Endodermal cell (in vitro differentiated cells): ENCODE results near the gene SCD5. TPM values are rescaled to one million over a fixed set of nuclear protein-coding genes. Genes with fewer than 3 reads are reported as not detected.

Experiments used
- DNase-seq: peaks from one replicate; pipeline ENCODE4 v3.0.0-alpha.2; 2017
- H3K27ac ChIP-seq: 2 replicates; pipeline ENCODE4 v1.5.1; 2013; ENCODE audit warnings: mild to moderate bottlenecking, low read depth, low read length, moderate library complexity
- H3K27me3 ChIP-seq: 2 replicates; pipeline ENCODE4 v1.6.1; 2013; ENCODE audit warnings: mild to moderate bottlenecking, low read length, moderate library complexity; ENCODE audit not compliant: insufficient read depth, control insufficient read depth, poor library complexity, severe bottlenecking
- H3K36me3 ChIP-seq: 2 replicates; pipeline ENCODE4 v1.7.0; 2013; ENCODE audit warnings: mild to moderate bottlenecking, low read length, moderate library complexity; ENCODE audit not compliant: control insufficient read depth, insufficient read depth
- H3K4me1 ChIP-seq: one replicate; pipeline ENCODE4 v1.7.0; 2013; ENCODE audit warnings: low read length; ENCODE audit not compliant: control insufficient read depth, insufficient read depth
- H3K4me3 ChIP-seq: 2 replicates; pipeline ENCODE4 v1.5.1; 2013; ENCODE audit warnings: mild to moderate bottlenecking, low read length, moderate library complexity
- H3K9ac ChIP-seq: 2 replicates; pipeline ENCODE4 v1.6.1; 2013; ENCODE audit warnings: mild to moderate bottlenecking, low read length, moderate library complexity; ENCODE audit not compliant: poor library complexity, severe bottlenecking; ENCODE audit errors: extremely low read depth
- H3K9me3 ChIP-seq: 2 replicates; pipeline ENCODE4 v1.6.1; 2013; ENCODE audit warnings: mild to moderate bottlenecking, low read length, moderate library complexity; ENCODE audit not compliant: control insufficient read depth
- H3K27ac Mint-ChIP-seq: 2 replicates; pipeline ENCODE4 v1.8.0; 2020; ENCODE audit warnings: mixed read lengths
- H3K27me3 Mint-ChIP-seq: 2 replicates; pipeline ENCODE4 v1.8.0; 2021; ENCODE audit warnings: mild to moderate bottlenecking, mixed read lengths; ENCODE audit not compliant: insufficient read depth
- H3K36me3 Mint-ChIP-seq: 2 replicates; pipeline ENCODE4 v1.8.0; 2020; ENCODE audit warnings: low read depth, mixed read lengths
- H3K4me1 Mint-ChIP-seq: 2 replicates; pipeline ENCODE4 v1.8.0; 2020; ENCODE audit warnings: mixed read lengths
- H3K4me3 Mint-ChIP-seq: 2 replicates; pipeline ENCODE4 v1.8.0; 2020; ENCODE audit warnings: mild to moderate bottlenecking, moderate library complexity, mixed read lengths
- H3K9me3 Mint-ChIP-seq: 2 replicates; pipeline ENCODE4 v1.8.0; 2020; ENCODE audit warnings: mild to moderate bottlenecking, mixed read lengths
- CTCF ChIP-seq: fragments of 200-600 bp; sonication (generic); conservative IDR thresholded peaks from 2 replicates; pipeline ENCODE4 v1.5.0; 2021; ENCODE audit warnings: antibody characterized with exemption, mild to moderate bottlenecking
- WGBS, 2 experiments: methylation state at CpG; one replicate each; pipeline versions ENCODE4 v1.1.5 to v1.1.7; 2013; ENCODE audit warnings: missing lambda C conversion rate in 2 of 2, mixed read lengths in 1 of 2; ENCODE audit not compliant: insufficient coverage in 1 of 2, insufficient read length in 1 of 2; 5-methylcytosine and 5-hydroxymethylcytosine counted together
- total RNA-seq, 2 donors: library from RNA; stranded (reverse); fragmentation: NEBNext Ultra II Directional in 1 of 2; extraction: Animal tissue kit (Norgen Biotek cat#: 25700) in 1 of 2; gene quantifications; 2 replicates in 1 of 2; 3 replicates in 1 of 2; pipeline ENCODE4 v1.2.1, GENCODE V29; 2021

The SCD5 gene
- total RNA-seq, 2 donors from 2014 or later = 3.2 to 5.2 TPM

DNA sequence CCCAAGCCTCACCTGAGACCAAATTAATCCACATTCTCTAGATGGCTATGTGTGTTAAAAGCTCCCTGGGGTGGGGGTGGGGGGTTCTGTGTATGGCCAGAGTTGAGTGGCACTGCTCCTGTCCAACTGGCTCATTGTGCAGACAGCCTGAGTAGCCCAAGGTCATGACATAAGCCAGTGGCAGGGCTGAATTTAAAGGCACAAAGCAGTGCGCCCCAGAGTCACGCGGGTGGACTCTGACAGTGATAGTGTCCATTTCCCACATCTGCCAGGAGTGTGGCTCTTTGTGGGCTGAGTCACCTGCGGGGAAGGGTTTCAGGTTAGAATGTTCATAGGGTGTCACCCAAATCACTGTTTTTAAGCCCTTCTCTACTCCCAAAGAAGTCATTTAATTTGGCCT lies 45.4 kb downstream of the SCD5 start:
- Histone ChIP-seq H3K9ac (no peak overlapping the region), H3K4me1 (no peaks in the 10 kb centered on the region), H3K27ac (no peak overlapping the region), H3K36me3 (no peaks in the 10 kb centered on the region), H3K27me3 (no peaks in the 10 kb centered on the region), H3K9me3 (no peaks in the 10 kb centered on the region), H3K4me3 (no peak overlapping the region)
- H3K4me3 Mint-ChIP-seq = no peak overlapping the region
- no peaks in the 10 kb centered on the region for H3K9me3 Mint-ChIP-seq
- DNase-seq = peak; percentile 48
- H3K36me3 Mint-ChIP-seq = no peaks in the 10 kb centered on the region
- no peak overlapping the region for H3K27ac Mint-ChIP-seq
- H3K4me1 Mint-ChIP-seq = peaks cover 22% of the 10 kb centered on the region
- H3K27me3 Mint-ChIP-seq = peaks cover 34% of the 10 kb centered on the region
- 92 to 100% methylated on average over 3 to 4 of the region's 4 CpGs for WGBS, 2 experiments
- TF ChIP-seq CTCF = no peak

DNA sequence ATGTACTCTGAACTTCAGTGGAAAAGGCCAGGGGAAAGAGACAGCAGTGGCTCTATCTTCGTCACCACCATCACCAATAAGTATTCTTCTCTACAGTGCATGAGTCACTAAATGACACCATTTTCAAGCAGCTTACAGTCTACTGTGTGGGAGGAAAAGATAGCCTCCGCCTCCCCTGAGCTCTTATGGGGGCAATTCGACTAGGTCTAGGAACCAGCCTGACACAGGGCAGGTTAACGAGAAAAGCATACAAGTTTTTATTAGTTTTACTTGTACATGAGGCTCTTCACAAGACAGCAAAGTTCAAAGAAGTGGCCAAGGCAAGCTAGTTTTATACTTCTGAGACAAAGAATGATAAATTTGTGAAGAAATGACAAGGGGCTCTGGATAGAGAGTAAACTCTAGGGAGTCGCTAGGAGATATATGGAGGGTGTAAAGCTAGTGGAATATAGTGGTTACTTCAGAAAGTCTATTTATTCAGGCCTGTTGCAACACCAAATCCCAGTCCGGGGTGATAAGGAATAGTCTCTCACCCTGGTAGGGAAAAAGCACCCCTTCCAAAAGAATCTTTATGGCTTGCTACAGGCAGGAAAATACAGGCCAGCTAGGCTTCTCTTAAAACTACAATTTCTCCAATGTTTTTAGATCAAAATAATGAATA lies 49.7 kb downstream of the SCD5 start:
- H3K4me3 ChIP-seq = no peak overlapping the region
- Mint-ChIP-seq H3K27me3 (peaks cover 7% of the 10 kb centered on the region), H3K36me3 (no peaks in the 10 kb centered on the region), H3K4me1 (peaks cover 34% of the 10 kb centered on the region), H3K4me3 (no peak overlapping the region), H3K27ac (no peak overlapping the region), H3K9me3 (no peaks in the 10 kb centered on the region)
- peaks cover 13% of the 10 kb centered on the region for H3K4me1 ChIP-seq
- H3K27ac ChIP-seq = no peak overlapping the region
- H3K9ac ChIP-seq = no peak overlapping the region
- H3K9me3 ChIP-seq = no peaks in the 10 kb centered on the region
- 82 to 92% methylated on average over 4 to 6 of the region's 6 CpGs for WGBS, 2 experiments
- no peak for TF ChIP-seq CTCF
- H3K27me3 ChIP-seq = no peaks in the 10 kb centered on the region
- no peaks in the 10 kb centered on the region for H3K36me3 ChIP-seq
- peak; percentile 9 for DNase-seq

GRCh38 chr4:82747686-82748575 lies 50.7 kb downstream of the SCD5 start:
- no peaks in the 10 kb centered on the region for H3K9me3 ChIP-seq
- no peak overlapping the region for H3K27ac Mint-ChIP-seq
- no peak overlapping the region for H3K4me3 ChIP-seq
- H3K27me3 Mint-ChIP-seq = peaks cover 6% of the 10 kb centered on the region
- H3K9me3 Mint-ChIP-seq = no peaks in the 10 kb centered on the region
- no peak overlapping the region for H3K27ac ChIP-seq
- H3K36me3 Mint-ChIP-seq = no peaks in the 10 kb centered on the region
- H3K4me3 Mint-ChIP-seq = no peak overlapping the region
- H3K4me1 Mint-ChIP-seq = peaks cover 30% of the 10 kb centered on the region
- TF ChIP-seq CTCF = no peak
- no peaks in the 10 kb centered on the region for H3K27me3 ChIP-seq
- H3K9ac ChIP-seq = no peak overlapping the region
- peak; percentile 45 for DNase-seq
- no peaks in the 10 kb centered on the region for H3K36me3 ChIP-seq
- H3K4me1 ChIP-seq = peaks cover 13% of the 10 kb centered on the region
- 76 to 90% methylated on average over 5 to 6 of the region's 6 CpGs for WGBS, 2 experiments
